HEK293 (cell line): Measurements from ENCODE around the gene FOXJ2.
A peak's percentile ranks its signal among the peaks of the same experiment; 100 is the strongest.

Source experiments
- CTCF ChIA-PET: fragments of 350-600 bp; formaldehyde crosslinking; extraction: SDS; loops from one replicate; lab custom pipeline; 2021; ENCODE audit warnings: antibody characterized with exemption; lab: Yijun Ruan, JAX
- POLR2A ChIA-PET: fragments of 300-600 bp; formaldehyde crosslinking; extraction: SDS; loops from one replicate; lab custom pipeline; 2020; ENCODE audit warnings: antibody characterized with exemption, inconsistent platforms; lab: Yijun Ruan, JAX
- H3K27ac ChIP-seq: fragments of 200-500 bp; sonication (Bioruptor generic); 2 replicates; pipeline ENCODE4 v1.5.1; 2014; ENCODE audit warnings: low read depth, low read length, control low read depth, inconsistent platforms; ENCODE audit errors: extremely low read depth
- H3K36me3 ChIP-seq, 2 experiments: fragments of 200-500 bp in 1 of 2; sonication (Bioruptor generic) in 1 of 2; 1 replicate in 1 of 2; 2 replicates in 1 of 2; pipeline ENCODE4 v1.5.1; 2014 to 2017; ENCODE audit warnings: inconsistent platforms in 2 of 2, low read length in 2 of 2; ENCODE audit not compliant: control insufficient read depth in 2 of 2, insufficient read depth in 1 of 2
- H3K4me1 ChIP-seq: fragments of 200-500 bp; sonication (Bioruptor generic); 2 replicates; pipeline ENCODE4 v1.5.1; 2014; ENCODE audit warnings: mild to moderate bottlenecking, low read length, inconsistent platforms; ENCODE audit not compliant: control insufficient read depth, insufficient read depth
- H3K4me3 ChIP-seq: 2 replicates; pipeline ENCODE4 v1.5.1; 2011; ENCODE audit warnings: low read depth, mild to moderate bottlenecking, control low read depth, low read length, moderate library complexity
- H3K9me3 ChIP-seq: fragments of 200-500 bp; sonication (Bioruptor generic); 2 replicates; pipeline ENCODE4 v1.5.1; 2014; ENCODE audit warnings: low read depth, low read length, inconsistent platforms; ENCODE audit not compliant: control insufficient read depth, insufficient read depth
- CTCF ChIP-seq: fragments of 450-650 bp; formaldehyde crosslinking; IDR thresholded peaks from 2 replicates; pipeline ENCODE4 v1.5.1; 2016; ENCODE audit warnings: missing biosample characterization, missing genetic modification characterization
- GFI1B ChIP-seq: fragments of 450-650 bp; formaldehyde crosslinking; IDR thresholded peaks from 2 replicates; pipeline ENCODE4 v1.5.1; 2016; ENCODE audit warnings: missing biosample characterization, missing genetic modification characterization
- KLF1 ChIP-seq: fragments of 450-650 bp; formaldehyde crosslinking; IDR thresholded peaks from 2 replicates; pipeline ENCODE4 v1.5.1; 2016; ENCODE audit warnings: missing biosample characterization, missing genetic modification characterization
- KLF10 ChIP-seq: fragments of 450-650 bp; IDR thresholded peaks from 2 replicates; pipeline ENCODE4 v1.5.1; 2018; ENCODE audit warnings: missing biosample characterization, mild to moderate bottlenecking, missing genetic modification characterization
- PRDM1 ChIP-seq: fragments of 450-650 bp; formaldehyde crosslinking; IDR thresholded peaks from 2 replicates; pipeline ENCODE4; 2016; ENCODE audit warnings: missing biosample characterization, missing genetic modification characterization
- ZNF266 ChIP-seq: fragments of 450-650 bp; formaldehyde crosslinking; IDR thresholded peaks from 2 replicates; pipeline ENCODE4 v1.5.1; 2016; ENCODE audit warnings: missing biosample characterization, missing genetic modification characterization, low read depth
- ZNF302 ChIP-seq: fragments of 450-650 bp; formaldehyde crosslinking; IDR thresholded peaks from 2 replicates; pipeline ENCODE4 v1.5.1; 2016; ENCODE audit warnings: missing biosample characterization, missing genetic modification characterization, low read depth
- ZNF311 ChIP-seq: fragments of 450-650 bp; formaldehyde crosslinking; IDR thresholded peaks from 2 replicates; pipeline ENCODE4 v1.5.1; 2017; ENCODE audit warnings: missing biosample characterization, missing genetic modification characterization, borderline replicate concordance
- ZNF391 ChIP-seq: fragments of 450-650 bp; formaldehyde crosslinking; IDR thresholded peaks from 2 replicates; pipeline ENCODE4 v1.5.1; 2016; ENCODE audit warnings: low read depth, missing biosample characterization, missing genetic modification characterization, borderline replicate concordance
- ZNF654 ChIP-seq: fragments of 450-650 bp; formaldehyde crosslinking; IDR thresholded peaks from 2 replicates; pipeline ENCODE4 v1.5.1; 2016; ENCODE audit warnings: low read depth, missing biosample characterization, missing genetic modification characterization
- ZNF707 ChIP-seq: fragments of 450-650 bp; formaldehyde crosslinking; IDR thresholded peaks from 2 replicates; pipeline ENCODE4 v1.5.1; 2016; ENCODE audit warnings: missing biosample characterization, missing genetic modification characterization
- TF ChIP-seq, protein P1 (sequence below): fragments of 450-650 bp; formaldehyde crosslinking; IDR thresholded peaks from 2 replicates; pipeline ENCODE4 v1.5.1; 2017; ENCODE audit warnings: missing biosample characterization, missing genetic modification characterization
- TF ChIP-seq, protein P2 (sequence below): fragments of 450-650 bp; formaldehyde crosslinking; IDR thresholded peaks from 2 replicates; pipeline ENCODE4 v1.5.1; 2016; ENCODE audit warnings: missing biosample characterization, missing genetic modification characterization
- TF ChIP-seq, protein P3 (sequence below): fragments of 450-650 bp; formaldehyde crosslinking; IDR thresholded peaks from 2 replicates; pipeline ENCODE4 v1.5.1; 2017; ENCODE audit warnings: missing biosample characterization, missing genetic modification characterization

FOXJ2 gene

DNA sequence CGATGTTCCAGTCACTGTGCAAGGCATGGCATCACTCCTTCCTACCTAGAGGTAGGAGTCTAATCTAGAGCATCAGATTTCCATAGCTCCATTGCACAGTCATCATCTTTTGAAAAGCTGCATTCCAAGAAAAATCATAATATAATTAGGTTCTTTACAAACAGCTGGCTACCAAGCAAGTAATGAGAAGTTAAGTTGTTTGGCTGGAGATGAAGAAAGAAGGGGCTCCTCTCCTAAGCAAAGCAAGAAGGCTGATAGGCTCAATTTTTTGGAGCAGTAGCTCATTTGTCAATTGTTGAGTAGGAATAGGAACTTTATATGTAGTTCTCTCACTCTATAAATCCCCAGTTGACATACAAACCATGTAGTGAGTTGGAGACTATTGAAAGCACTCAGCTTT lies 8.3 kb downstream of the FOXJ2 start:
- CTCF ChIA-PET = interaction anchor here (0.5 to 4.0 kb wide), 4 partner anchors 37 to 196 kb away, joined by 3 to 23 read pairs (median 7); no protein-coding TSS in a partner anchor
- H3K4me1 ChIP-seq = peaks cover 11% of the 10 kb centered on the region
- peaks cover 34 to 40% of the 10 kb centered on the region in 2 experiments for H3K36me3 ChIP-seq
- POLR2A ChIA-PET = no interaction called here
- no peaks in the 10 kb centered on the region for H3K9me3 ChIP-seq
- no peak overlapping the region for H3K4me3 ChIP-seq
- no peak overlapping the region for H3K27ac ChIP-seq
- TF ChIP-seq, protein P1, sequence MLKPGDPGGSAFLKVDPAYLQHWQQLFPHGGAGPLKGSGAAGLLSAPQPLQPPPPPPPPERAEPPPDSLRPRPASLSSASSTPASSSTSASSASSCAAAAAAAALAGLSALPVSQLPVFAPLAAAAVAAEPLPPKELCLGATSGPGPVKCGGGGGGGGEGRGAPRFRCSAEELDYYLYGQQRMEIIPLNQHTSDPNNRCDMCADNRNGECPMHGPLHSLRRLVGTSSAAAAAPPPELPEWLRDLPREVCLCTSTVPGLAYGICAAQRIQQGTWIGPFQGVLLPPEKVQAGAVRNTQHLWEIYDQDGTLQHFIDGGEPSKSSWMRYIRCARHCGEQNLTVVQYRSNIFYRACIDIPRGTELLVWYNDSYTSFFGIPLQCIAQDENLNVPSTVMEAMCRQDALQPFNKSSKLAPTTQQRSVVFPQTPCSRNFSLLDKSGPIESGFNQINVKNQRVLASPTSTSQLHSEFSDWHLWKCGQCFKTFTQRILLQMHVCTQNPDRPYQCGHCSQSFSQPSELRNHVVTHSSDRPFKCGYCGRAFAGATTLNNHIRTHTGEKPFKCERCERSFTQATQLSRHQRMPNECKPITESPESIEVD (tag by site-specific recombination) = no peak
- TF ChIP-seq, protein P2, sequence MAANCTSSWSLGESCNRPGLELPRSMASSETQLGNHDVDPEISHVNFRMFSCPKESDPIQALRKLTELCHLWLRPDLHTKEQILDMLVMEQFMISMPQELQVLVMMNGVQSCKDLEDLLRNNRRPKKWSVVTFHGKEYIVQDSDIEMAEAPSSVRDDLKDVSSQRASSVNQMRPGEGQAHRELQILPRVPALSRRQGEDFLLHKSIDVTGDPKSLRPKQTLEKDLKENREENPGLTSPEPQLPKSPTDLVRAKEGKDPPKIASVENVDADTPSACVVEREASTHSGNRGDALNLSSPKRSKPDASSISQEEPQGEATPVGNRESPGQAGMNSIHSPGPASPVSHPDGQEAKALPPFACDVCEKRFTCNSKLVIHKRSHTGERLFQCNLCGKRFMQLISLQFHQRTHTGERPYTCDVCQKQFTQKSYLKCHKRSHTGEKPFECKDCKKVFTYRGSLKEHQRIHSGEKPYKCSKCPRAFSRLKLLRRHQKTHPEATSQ (tag by site-specific recombination) = no peak
- TF ChIP-seq ZNF707 (tag by site-specific recombination) = no peak
- TF ChIP-seq ZNF302 (tag by site-specific recombination) = no peak

DNA sequence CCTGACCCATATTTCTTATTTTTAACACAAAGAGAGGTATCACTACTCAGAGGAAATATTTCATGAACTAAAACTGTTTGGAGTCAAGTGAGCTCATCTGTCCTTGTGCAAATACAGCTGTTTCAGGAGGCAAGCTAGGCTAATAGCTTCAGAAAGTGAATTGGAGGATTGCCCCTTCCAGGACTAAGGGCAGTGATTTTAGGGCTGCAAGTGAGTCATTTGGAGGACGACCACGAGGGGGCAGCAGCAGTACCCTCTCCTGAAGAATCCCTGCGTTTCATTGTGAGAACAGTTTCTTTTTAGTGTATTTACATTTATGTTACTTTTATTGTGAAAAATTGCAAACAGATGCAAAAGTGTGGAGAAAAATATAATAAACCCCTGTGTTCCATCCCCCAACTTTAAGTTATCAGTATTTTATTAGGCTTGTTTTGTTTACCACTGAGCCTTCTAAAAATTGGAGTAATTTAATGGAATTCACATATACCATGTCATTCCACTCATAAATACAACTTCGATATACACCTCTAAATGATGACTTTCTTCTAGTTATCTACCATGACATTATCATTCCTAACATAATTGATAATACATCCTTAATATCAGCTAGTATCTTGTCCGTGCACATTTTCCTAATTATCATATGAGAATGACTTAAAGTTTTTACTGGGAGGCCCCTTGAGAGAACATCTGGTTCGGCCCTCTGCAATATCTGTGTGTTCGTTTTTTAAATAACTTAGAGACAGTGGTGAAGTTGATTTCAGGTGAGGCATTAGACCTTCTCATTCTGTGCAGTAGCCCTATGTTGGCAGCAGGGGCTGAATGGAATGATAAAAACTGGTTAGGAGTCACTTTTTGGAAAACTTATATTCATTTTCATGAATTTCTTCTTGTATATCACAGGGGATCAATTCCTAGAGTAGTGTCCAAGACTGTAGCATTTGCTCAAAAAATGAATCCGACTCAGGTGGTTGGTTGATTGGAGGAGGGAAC lies 13.7 kb downstream of the FOXJ2 start:
- ChIA-PET CTCF (interaction anchor here (0.6 to 5.4 kb wide), 22 partner anchors 8 to 307 kb away, joined by 3 to 92 read pairs (median 4); partner anchors contain the start of gene SLC2A3), POLR2A (no interaction called here)
- no peaks in the 10 kb centered on the region for H3K4me1 ChIP-seq
- peaks cover 45 to 64% of the 10 kb centered on the region in 2 experiments for H3K36me3 ChIP-seq
- H3K27ac ChIP-seq = no peak overlapping the region
- no peak overlapping the region for H3K4me3 ChIP-seq
- TF ChIP-seq, protein P3, sequence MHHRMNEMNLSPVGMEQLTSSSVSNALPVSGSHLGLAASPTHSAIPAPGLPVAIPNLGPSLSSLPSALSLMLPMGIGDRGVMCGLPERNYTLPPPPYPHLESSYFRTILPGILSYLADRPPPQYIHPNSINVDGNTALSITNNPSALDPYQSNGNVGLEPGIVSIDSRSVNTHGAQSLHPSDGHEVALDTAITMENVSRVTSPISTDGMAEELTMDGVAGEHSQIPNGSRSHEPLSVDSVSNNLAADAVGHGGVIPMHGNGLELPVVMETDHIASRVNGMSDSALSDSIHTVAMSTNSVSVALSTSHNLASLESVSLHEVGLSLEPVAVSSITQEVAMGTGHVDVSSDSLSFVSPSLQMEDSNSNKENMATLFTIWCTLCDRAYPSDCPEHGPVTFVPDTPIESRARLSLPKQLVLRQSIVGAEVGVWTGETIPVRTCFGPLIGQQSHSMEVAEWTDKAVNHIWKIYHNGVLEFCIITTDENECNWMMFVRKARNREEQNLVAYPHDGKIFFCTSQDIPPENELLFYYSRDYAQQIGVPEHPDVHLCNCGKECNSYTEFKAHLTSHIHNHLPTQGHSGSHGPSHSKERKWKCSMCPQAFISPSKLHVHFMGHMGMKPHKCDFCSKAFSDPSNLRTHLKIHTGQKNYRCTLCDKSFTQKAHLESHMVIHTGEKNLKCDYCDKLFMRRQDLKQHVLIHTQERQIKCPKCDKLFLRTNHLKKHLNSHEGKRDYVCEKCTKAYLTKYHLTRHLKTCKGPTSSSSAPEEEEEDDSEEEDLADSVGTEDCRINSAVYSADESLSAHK (tag by site-specific recombination) = peak; percentile 25; the same call in 1 of the 2 replicates
- peak; percentile 33; the same call in 1 of the 2 replicates for TF ChIP-seq CTCF (tag by site-specific recombination)
- TF ChIP-seq ZNF391 (tag by site-specific recombination) = no peak
- TF ChIP-seq ZNF654 = peak; percentile 57
- TF ChIP-seq KLF1 (tag by site-specific recombination) = no peak
- peak; percentile 73; the same call in 1 of the 2 replicates for TF ChIP-seq PRDM1 (tag by site-specific recombination)
- peak; percentile 71; the same call in 1 of the 2 replicates for TF ChIP-seq GFI1B (tag by site-specific recombination)
- TF ChIP-seq ZNF266 (tag by site-specific recombination) = no peak
- TF ChIP-seq ZNF311 (tag by site-specific recombination) = no peak
- TF ChIP-seq KLF10 = no peak
- no peaks in the 10 kb centered on the region for H3K9me3 ChIP-seq
